Peyer's patch (tissue), 4 donors: ENCODE results near the gene KCNQ2.

Source experiments
- POLR2A ChIP-seq, 2 donors: fragments of 450-650 bp; IDR thresholded peaks; one replicate each; pipeline ENCODE4 v1.5.1; 2017; ENCODE audit warnings: antibody characterized with exemption in 2 of 2, mild to moderate bottlenecking in 2 of 2, moderate library complexity in 2 of 2
- TF ChIP-seq, protein P1 (sequence below), 6 experiments: fragments of 450-650 bp in 4 of 6; fragments of 200-600 bp in 2 of 6; sonication (generic) in 1 of 6; IDR thresholded peaks; one replicate each; pipeline ENCODE4 v1.5.1; 2017 to 2019; ENCODE audit warnings: antibody characterized with exemption in 6 of 6, mild to moderate bottlenecking in 3 of 6, moderate library complexity in 1 of 6

DNA sequence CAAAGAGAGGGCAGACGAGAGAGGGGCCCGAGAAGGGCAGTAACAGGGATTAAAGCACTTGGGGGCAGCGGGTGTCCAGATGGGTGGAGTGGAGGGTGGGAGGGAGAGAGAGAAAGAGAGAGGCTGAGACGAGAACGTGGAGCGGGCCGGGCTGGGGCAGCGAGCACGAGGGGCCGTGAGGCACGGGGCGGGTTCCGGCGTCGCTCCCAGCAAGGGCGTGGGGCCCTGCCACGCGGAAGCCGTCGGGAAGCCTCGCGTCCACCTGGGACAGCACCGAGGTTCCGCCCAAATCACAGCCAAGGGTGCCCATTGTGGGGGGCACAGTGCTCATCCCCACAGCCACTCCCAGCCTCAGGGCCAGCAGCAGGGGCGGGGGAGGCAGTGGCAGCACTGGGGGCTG is 49.8 kb downstream of the KCNQ2 start:
- TF ChIP-seq, protein P1, sequence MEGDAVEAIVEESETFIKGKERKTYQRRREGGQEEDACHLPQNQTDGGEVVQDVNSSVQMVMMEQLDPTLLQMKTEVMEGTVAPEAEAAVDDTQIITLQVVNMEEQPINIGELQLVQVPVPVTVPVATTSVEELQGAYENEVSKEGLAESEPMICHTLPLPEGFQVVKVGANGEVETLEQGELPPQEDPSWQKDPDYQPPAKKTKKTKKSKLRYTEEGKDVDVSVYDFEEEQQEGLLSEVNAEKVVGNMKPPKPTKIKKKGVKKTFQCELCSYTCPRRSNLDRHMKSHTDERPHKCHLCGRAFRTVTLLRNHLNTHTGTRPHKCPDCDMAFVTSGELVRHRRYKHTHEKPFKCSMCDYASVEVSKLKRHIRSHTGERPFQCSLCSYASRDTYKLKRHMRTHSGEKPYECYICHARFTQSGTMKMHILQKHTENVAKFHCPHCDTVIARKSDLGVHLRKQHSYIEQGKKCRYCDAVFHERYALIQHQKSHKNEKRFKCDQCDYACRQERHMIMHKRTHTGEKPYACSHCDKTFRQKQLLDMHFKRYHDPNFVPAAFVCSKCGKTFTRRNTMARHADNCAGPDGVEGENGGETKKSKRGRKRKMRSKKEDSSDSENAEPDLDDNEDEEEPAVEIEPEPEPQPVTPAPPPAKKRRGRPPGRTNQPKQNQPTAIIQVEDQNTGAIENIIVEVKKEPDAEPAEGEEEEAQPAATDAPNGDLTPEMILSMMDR (IDR thresholded peaks at IDR 0.05) = no peak
- no peak for TF ChIP-seq POLR2A (IDR thresholded peaks at IDR 0.05)
